Lower lobe of right lung (tissue), 2 donors: ENCODE measurements around the gene ELF1. TPM values are rescaled to one million over a fixed set of nuclear protein-coding genes. Genes with fewer than 3 reads are reported as not detected.

ENCODE experiments used
- ATAC-seq, 2 donors: fragments of 200-7000 bp; cut with Tn5 transposase; one replicate each; pipeline ENCODE4 v1.9.1; 2020 to 2022; ENCODE audit warnings: mild to moderate bottlenecking in 2 of 2, moderate library complexity in 2 of 2
- DNase-seq: peaks from one replicate; pipeline ENCODE4 v3.0.0-alpha.2; 2020
- H3K27ac ChIP-seq: fragments of 200-600 bp; one replicate; pipeline ENCODE4 v1.8.0; 2022
- H3K27me3 ChIP-seq: fragments of 200-600 bp; one replicate; pipeline ENCODE4 v1.8.0; 2022; ENCODE audit warnings: low read depth
- H3K36me3 ChIP-seq: fragments of 200-600 bp; one replicate; pipeline ENCODE4 v1.8.0; 2022; ENCODE audit warnings: mild to moderate bottlenecking
- H3K4me1 ChIP-seq: fragments of 200-600 bp; one replicate; pipeline ENCODE4 v1.8.0; 2022
- H3K4me3 ChIP-seq: fragments of 200-600 bp; one replicate; pipeline ENCODE4 v1.8.0; 2022; ENCODE audit warnings: mild to moderate bottlenecking
- H3K9me3 ChIP-seq: fragments of 200-600 bp; one replicate; pipeline ENCODE4 v1.8.0; 2022
- intact Hi-C: fragments of 100-400 bp; cut with DNase I; formaldehyde crosslinking; loops from one replicate; pipeline ENCODE4 v1.11.0; 2022
- total RNA-seq: library from RNA; stranded (reverse); fragmentation: NEBNext Ultra II Directional; extraction: Animal tissue kit (Norgen Biotek cat#: 25700); gene quantifications from one replicate; pipeline ENCODE4 v1.2.1, GENCODE V29; 2021
- TF ChIP-seq, protein P1 (sequence below): fragments of 200-600 bp; IDR thresholded peaks from one replicate; pipeline ENCODE4 v1.8.0; 2022; ENCODE audit warnings: antibody characterized with exemption, mild to moderate bottlenecking
- donor health status: DM: no; HTN: yes; CAD: no; lungs with severe emphysema.

ELF1 gene
- total RNA-seq, 1 donor from 2014 or later: 98.1 TPM

- DNase-seq (no peak), ATAC-seq (peak in 1 of 2 donors; percentile 18)
- H3K9me3 ChIP-seq: no peaks in the 10 kb centered on the region
- peaks cover 27% of the 10 kb centered on the region for H3K36me3 ChIP-seq
- intact Hi-C loops: no loop called here
- H3K27me3 ChIP-seq: no peaks in the 10 kb centered on the region
- H3K4me3 ChIP-seq: no peak overlapping the region
- H3K27ac ChIP-seq: no peak overlapping the region
- H3K4me1 ChIP-seq: peaks cover 60% of the 10 kb centered on the region
- TF ChIP-seq, protein P1, sequence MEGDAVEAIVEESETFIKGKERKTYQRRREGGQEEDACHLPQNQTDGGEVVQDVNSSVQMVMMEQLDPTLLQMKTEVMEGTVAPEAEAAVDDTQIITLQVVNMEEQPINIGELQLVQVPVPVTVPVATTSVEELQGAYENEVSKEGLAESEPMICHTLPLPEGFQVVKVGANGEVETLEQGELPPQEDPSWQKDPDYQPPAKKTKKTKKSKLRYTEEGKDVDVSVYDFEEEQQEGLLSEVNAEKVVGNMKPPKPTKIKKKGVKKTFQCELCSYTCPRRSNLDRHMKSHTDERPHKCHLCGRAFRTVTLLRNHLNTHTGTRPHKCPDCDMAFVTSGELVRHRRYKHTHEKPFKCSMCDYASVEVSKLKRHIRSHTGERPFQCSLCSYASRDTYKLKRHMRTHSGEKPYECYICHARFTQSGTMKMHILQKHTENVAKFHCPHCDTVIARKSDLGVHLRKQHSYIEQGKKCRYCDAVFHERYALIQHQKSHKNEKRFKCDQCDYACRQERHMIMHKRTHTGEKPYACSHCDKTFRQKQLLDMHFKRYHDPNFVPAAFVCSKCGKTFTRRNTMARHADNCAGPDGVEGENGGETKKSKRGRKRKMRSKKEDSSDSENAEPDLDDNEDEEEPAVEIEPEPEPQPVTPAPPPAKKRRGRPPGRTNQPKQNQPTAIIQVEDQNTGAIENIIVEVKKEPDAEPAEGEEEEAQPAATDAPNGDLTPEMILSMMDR: no peak
These were observed 57.9 kb downstream of the ELF1 start for GRCh38 chr13:40961214-40961613.

- Histone ChIP-seq H3K4me3 (peak overlapping the region; percentile 16), H3K4me1 (peaks cover 55% of the 10 kb centered on the region), H3K9me3 (no peaks in the 10 kb centered on the region), H3K36me3 (peaks cover 27% of the 10 kb centered on the region), H3K27me3 (no peaks in the 10 kb centered on the region), H3K27ac (no peak overlapping the region)
- DNase-seq (no peak), ATAC-seq (no peak)
- TF ChIP-seq, protein P1: no peak
- intact Hi-C loops: no loop called here
These were observed 58.4 kb downstream of the ELF1 start for GRCh38 chr13:40960716-40961115.

DNA sequence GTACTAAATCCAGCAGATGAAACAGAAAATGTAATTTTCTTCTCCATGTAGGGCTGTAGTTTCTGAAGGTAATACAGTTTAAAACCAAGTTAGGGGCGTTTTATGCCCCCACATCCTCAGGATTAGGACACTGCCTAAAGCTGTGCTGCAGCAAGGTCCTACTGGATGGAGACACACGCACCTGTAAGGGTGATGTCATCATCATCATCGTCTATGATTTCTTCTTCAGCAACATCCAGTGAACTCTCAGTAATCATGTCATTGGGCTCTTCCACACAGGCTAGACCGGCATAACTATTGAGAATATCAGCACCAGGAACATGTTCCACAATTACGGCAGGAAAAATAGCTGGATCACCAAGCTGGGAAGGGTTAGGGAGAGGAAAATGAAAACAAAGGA lies 60.5 kb downstream of the ELF1 start:
- ATAC-seq: no peak
- TF ChIP-seq, protein P1: no peak
- no peak for DNase-seq

GRCh38 chr13:40946485-40946884 lies 72.6 kb downstream of the ELF1 start:
- intact Hi-C loops: no loop called here
- no peak overlapping the region for H3K27ac ChIP-seq
- ATAC-seq (no peak), DNase-seq (no peak)
- no peaks in the 10 kb centered on the region for H3K9me3 ChIP-seq
- peaks cover 96% of the 10 kb centered on the region for H3K36me3 ChIP-seq
- H3K4me3 ChIP-seq: no peak overlapping the region
- H3K27me3 ChIP-seq: no peaks in the 10 kb centered on the region
- TF ChIP-seq, protein P1: no peak
- no peaks in the 10 kb centered on the region for H3K4me1 ChIP-seq

More for the DNA sequence above, 60.5 kb downstream of the ELF1 start:
- Histone ChIP-seq H3K27ac (no peak overlapping the region), H3K4me1 (peaks cover 35% of the 10 kb centered on the region), H3K4me3 (no peak overlapping the region), H3K36me3 (peaks cover 31% of the 10 kb centered on the region), H3K9me3 (no peaks in the 10 kb centered on the region), H3K27me3 (no peaks in the 10 kb centered on the region)
- intact Hi-C loops: no loop called here

GRCh38 chr13:40943073-40943472 lies 76.0 kb downstream of the ELF1 start:
- intact Hi-C loops: no loop called here
- Histone ChIP-seq H3K27me3 (no peaks in the 10 kb centered on the region), H3K27ac (no peak overlapping the region), H3K4me3 (no peak overlapping the region), H3K4me1 (no peaks in the 10 kb centered on the region), H3K9me3 (no peaks in the 10 kb centered on the region), H3K36me3 (peaks cover 96% of the 10 kb centered on the region)
- TF ChIP-seq, protein P1: no peak
- DNase-seq (no peak), ATAC-seq (no peak)

DNA sequence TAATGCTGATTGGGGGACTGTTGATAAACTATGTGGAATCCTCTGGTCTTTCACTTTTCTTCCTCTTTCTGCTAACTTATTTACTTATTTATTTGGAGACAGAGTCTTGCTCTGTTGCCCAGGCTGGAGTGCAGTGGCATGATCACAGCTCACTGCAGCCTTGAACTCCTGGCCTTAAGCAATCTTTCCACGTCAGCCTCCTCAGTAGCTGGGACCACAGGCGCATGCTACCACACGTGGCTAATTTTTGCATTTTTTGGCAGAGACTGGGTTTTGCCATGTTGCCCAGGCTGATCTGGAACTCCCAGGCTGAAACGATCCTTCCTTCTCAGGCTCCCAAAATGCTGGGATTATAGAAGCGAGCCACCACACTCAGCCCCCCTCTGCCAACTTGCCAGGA lies 77.5 kb downstream of the ELF1 start:
- Histone ChIP-seq H3K36me3 (peaks cover 91% of the 10 kb centered on the region), H3K27ac (no peak overlapping the region)
- TF ChIP-seq, protein P1: no peak

More for the DNA sequence above, 77.5 kb downstream of the ELF1 start:
- ATAC-seq (no peak), DNase-seq (no peak)
- H3K9me3 ChIP-seq: no peaks in the 10 kb centered on the region
- no peaks in the 10 kb centered on the region for H3K4me1 ChIP-seq
- H3K4me3 ChIP-seq: no peak overlapping the region
- H3K27me3 ChIP-seq: no peaks in the 10 kb centered on the region
- intact Hi-C loops: no loop called here
